Rectal smooth muscle tissue (tissue), 1 donor: ENCODE measurements around the gene LSAMP.
"Not testable (repeated sequence)": the region's sequence is repeated elsewhere in the genome, so short reads cannot be mapped to it uniquely, and the experiment has no call there.

ENCODE experiments used
- H3K27ac ChIP-seq: one replicate; pipeline ENCODE4 v1.7.0; 2013; ENCODE audit warnings: low read depth, low read length, inconsistent platforms
- H3K27me3 ChIP-seq: one replicate; pipeline ENCODE4 v1.7.0; 2013; ENCODE audit warnings: low read length; ENCODE audit not compliant: control insufficient read depth, insufficient read depth
- H3K36me3 ChIP-seq: one replicate; pipeline ENCODE4 v1.7.0; 2013; ENCODE audit warnings: low read length; ENCODE audit not compliant: control insufficient read depth, insufficient read depth
- H3K4me1 ChIP-seq: one replicate; pipeline ENCODE4 v1.7.0; 2013; ENCODE audit warnings: low read length; ENCODE audit not compliant: control insufficient read depth, insufficient read depth
- H3K4me3 ChIP-seq: one replicate; pipeline ENCODE4 v1.7.0; 2013; ENCODE audit warnings: low read length
- H3K9ac ChIP-seq: one replicate; pipeline ENCODE4 v1.7.0; 2013; ENCODE audit warnings: low read length

The LSAMP gene

DNA sequence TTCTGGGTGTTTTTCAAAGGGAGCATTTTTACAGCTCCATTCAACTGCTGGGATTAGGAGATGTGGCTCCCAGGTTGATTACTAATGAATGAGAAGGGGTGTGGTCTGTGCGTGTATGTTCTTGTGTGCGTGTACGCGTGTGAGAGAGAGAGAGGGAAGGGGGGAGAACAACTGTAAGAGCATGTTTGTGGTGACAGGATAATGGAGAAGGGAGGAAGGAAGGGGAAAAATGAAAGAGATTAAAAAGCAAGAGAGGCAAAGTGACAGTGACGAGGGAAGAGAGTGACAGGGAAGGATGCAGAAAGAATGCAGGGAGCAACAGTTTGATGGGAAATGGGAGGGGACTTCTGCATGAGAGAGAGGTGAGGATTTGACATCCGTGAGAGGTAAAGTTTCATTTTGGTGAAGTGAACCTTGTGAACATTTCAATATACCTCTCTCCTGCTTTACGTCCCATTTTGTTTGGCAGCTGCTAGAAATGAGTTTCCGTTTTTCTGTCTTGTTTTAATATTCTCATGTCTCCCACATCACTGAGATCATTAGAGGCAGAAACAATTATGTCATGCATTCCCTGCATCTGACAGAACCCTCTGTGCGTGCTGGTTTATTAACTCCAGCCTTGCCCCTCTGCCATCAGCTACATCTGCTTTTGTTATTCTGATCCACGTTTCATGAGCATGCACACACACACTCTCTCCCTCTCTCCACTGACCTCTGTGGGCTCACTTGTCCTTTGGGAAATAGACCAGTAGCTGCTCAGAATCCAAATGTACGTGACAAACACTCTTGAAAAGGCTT, 660.3 kb downstream of the LSAMP start:
- H3K9ac ChIP-seq, result no peak overlapping the region
- H3K27me3 ChIP-seq, result no peaks in the 10 kb centered on the region
- peak overlapping the region; percentile 77 for H3K4me3 ChIP-seq
- no peaks in the 10 kb centered on the region for H3K36me3 ChIP-seq
- H3K27ac ChIP-seq, result peak overlapping the region; percentile 89
- H3K4me1 ChIP-seq, result no peaks in the 10 kb centered on the region

- H3K4me3 ChIP-seq, result peak overlapping the region; percentile 77
- no peaks in the 10 kb centered on the region for H3K4me1 ChIP-seq
- no peaks in the 10 kb centered on the region for H3K36me3 ChIP-seq
- H3K27ac ChIP-seq, result peak overlapping the region; percentile 89
- no peaks in the 10 kb centered on the region for H3K27me3 ChIP-seq
- peak overlapping the region; percentile 17 for H3K9ac ChIP-seq
Observed at GRCh38 chr3:115783938-115784738, 661.1 kb downstream of the LSAMP start.

GRCh38 chr3:115783426-115783825, 661.9 kb downstream of the LSAMP start:
- peak overlapping the region; percentile 77 for H3K4me3 ChIP-seq
- H3K9ac ChIP-seq, H3K36me3 ChIP-seq, H3K27ac ChIP-seq, H3K27me3 ChIP-seq, H3K4me1 ChIP-seq: not testable (repeated sequence)

DNA sequence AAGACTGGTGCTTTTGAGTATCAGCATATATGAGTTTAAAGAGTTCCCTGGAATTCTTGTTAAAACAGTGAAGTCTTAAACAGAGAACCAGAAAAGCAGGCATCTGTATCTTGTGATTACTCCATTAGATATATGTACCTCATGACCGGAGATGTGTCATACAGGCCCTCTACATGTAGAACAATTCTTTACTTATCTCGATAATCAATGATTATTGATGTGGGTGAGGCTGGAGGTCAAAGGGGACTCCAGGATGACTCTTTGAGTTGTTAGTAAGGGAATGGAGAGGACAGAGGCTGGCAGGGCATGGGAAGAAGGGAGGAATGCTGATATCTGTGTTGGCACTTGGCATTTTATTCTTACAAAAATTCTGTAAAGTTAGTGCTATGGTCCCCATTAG, 666.3 kb downstream of the LSAMP start:
- Histone ChIP-seq H3K36me3 (no peaks in the 10 kb centered on the region), H3K4me1 (no peaks in the 10 kb centered on the region), H3K4me3 (no peak overlapping the region), H3K27me3 (no peaks in the 10 kb centered on the region), H3K9ac (no peak overlapping the region), H3K27ac (no peak overlapping the region)

GRCh38 chr3:115772951-115773350, 672.3 kb downstream of the LSAMP start:
- Histone ChIP-seq H3K4me3 (no peak overlapping the region), H3K9ac (no peak overlapping the region), H3K27ac (no peak overlapping the region)

GRCh38 chr3:115768661-115769060, 676.6 kb downstream of the LSAMP start:
- Histone ChIP-seq H3K27ac (no peak overlapping the region), H3K27me3 (no peaks in the 10 kb centered on the region), H3K36me3 (no peaks in the 10 kb centered on the region), H3K4me3 (no peak overlapping the region), H3K4me1 (peaks cover 2% of the 10 kb centered on the region), H3K9ac (no peak overlapping the region)

More at GRCh38 chr3:115772951-115773350, 672.3 kb downstream of the LSAMP start:
- Histone ChIP-seq H3K36me3 (no peaks in the 10 kb centered on the region), H3K27me3 (no peaks in the 10 kb centered on the region), H3K4me1 (no peaks in the 10 kb centered on the region)

DNA sequence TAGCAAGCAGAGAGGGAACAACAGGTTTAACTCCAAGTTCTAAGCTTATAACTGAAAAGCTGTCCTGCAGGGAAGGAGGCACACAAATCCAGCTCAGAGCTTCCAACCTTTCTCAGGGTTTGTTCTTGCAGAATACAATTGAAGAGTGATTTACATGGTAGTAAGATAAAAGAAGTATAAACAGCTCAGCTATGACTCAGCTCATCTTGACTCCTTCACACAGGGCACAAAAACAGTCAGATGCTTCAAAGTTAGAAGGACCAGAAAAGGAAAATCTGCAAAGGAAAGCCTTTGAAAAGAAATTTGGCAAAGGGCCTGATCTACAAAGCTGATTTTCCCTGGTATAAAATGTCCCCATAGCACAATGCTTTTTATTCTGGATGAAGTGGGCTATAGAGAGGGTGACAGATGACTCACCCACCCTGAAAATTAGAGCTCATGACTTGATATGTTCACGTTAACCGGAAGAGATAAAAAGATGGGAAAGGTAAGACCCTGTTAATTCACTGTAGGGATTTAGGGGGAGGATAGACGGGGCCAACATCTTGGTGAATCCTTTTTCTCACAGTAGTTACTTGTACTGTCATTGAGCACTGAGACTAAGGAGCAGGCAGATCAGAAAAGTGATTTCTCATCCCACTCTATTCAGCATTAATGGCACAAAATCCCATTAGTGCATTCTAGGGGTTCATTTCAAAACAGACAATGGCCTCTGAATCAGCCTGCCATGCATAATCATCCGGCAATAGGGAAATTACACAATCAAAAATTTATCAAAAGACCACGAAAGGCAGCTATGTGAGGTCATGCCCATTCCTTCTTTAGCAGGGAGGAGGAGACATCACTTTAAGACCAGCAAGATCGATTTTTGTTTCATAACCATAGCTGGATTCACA, 678.5 kb downstream of the LSAMP start:
- H3K4me1 ChIP-seq, result peaks cover 2% of the 10 kb centered on the region
- H3K9ac ChIP-seq, result no peak overlapping the region
- no peaks in the 10 kb centered on the region for H3K36me3 ChIP-seq
- H3K27me3 ChIP-seq, result no peaks in the 10 kb centered on the region
- H3K27ac ChIP-seq, result no peak overlapping the region
- H3K4me3 ChIP-seq, result no peak overlapping the region

- no peaks in the 10 kb centered on the region for H3K36me3 ChIP-seq
- H3K27me3 ChIP-seq, result no peaks in the 10 kb centered on the region
- H3K4me3 ChIP-seq, result no peak overlapping the region
- H3K9ac ChIP-seq, result no peak overlapping the region
- no peak overlapping the region for H3K27ac ChIP-seq
- H3K4me1 ChIP-seq, result peaks cover 2% of the 10 kb centered on the region
Observed at GRCh38 chr3:115761927-115762305, 683.4 kb downstream of the LSAMP start.

GRCh38 chr3:115760716-115761115, 684.6 kb downstream of the LSAMP start:
- Histone ChIP-seq H3K36me3 (no peaks in the 10 kb centered on the region), H3K27me3 (no peaks in the 10 kb centered on the region), H3K4me1 (no peaks in the 10 kb centered on the region), H3K27ac (no peak overlapping the region), H3K9ac (no peak overlapping the region), H3K4me3 (no peak overlapping the region)

- no peaks in the 10 kb centered on the region for H3K4me1 ChIP-seq
- H3K36me3 ChIP-seq, result no peaks in the 10 kb centered on the region
- no peak overlapping the region for H3K27ac ChIP-seq
- H3K4me3 ChIP-seq, result no peak overlapping the region
- H3K27me3 ChIP-seq, result no peaks in the 10 kb centered on the region
- H3K9ac ChIP-seq, result no peak overlapping the region
Observed at GRCh38 chr3:115758076-115758763, 687.1 kb downstream of the LSAMP start.

DNA sequence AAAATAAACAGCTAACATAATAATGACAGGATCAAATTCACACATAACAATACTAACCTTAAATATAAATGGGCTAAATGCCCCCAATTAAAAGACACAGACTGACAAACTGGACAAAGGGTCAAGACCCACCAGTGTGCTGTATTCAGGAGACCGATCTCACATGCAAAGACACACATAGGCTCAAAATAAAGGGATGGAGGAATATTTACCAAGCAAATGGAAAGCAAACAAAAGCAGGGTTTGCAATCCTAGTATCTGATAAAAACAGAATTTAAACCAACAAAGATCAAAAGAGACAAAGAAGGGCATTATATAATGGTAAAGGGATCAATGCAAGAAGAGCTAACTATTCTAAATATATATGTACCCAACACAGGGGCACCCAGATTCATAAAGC, 692.3 kb downstream of the LSAMP start:
- H3K9ac ChIP-seq, H3K4me3 ChIP-seq, H3K36me3 ChIP-seq, H3K27ac ChIP-seq, H3K4me1 ChIP-seq, H3K27me3 ChIP-seq: not testable (repeated sequence)
